Calu3 (cell line): Measurements from ENCODE around the gene FHIT. TPM values are rescaled to one million over a fixed set of nuclear protein-coding genes. Genes with fewer than 3 reads are reported as not detected.

Source experiments
- BruUV-seq: library from RNA; stranded (reverse); fragments of 400-500 nt; replicated peaks from 2 replicates; lab custom pipeline; 2021; lab: Mats Ljungman, UMichigan
- CTCF ChIA-PET: fragments of 300-600 bp; sonication (Branson Sonifier 250); formaldehyde crosslinking; loops from one replicate; lab custom pipeline; 2022; ENCODE audit warnings: antibody characterized with exemption; lab: Charles Lee
- DNase-seq: peaks from one replicate; pipeline ENCODE4 v3.0.0; 2022
- H3K27ac Mint-ChIP-seq: one replicate; pipeline ENCODE4 v1.8.0; 2022; ENCODE audit warnings: mixed read lengths; ENCODE audit not compliant: unreplicated experiment
- H3K27me3 Mint-ChIP-seq: one replicate; pipeline ENCODE4 v1.8.0; 2022; ENCODE audit warnings: mixed read lengths; ENCODE audit not compliant: unreplicated experiment
- H3K36me3 Mint-ChIP-seq: one replicate; pipeline ENCODE4 v1.8.0; 2022; ENCODE audit warnings: mild to moderate bottlenecking, moderate library complexity, mixed read lengths; ENCODE audit not compliant: insufficient read depth, unreplicated experiment
- H3K4me1 Mint-ChIP-seq: one replicate; pipeline ENCODE4 v1.8.0; 2022; ENCODE audit warnings: mild to moderate bottlenecking, low read depth, mixed read lengths; ENCODE audit not compliant: unreplicated experiment
- H3K4me3 Mint-ChIP-seq: one replicate; pipeline ENCODE4 v1.8.0; 2022; ENCODE audit warnings: mild to moderate bottlenecking, low read depth, moderate library complexity, mixed read lengths; ENCODE audit not compliant: unreplicated experiment
- H3K9me3 Mint-ChIP-seq: one replicate; pipeline ENCODE4 v1.8.0; 2022; ENCODE audit warnings: low read depth, mixed read lengths; ENCODE audit not compliant: unreplicated experiment
- CTCF ChIP-seq: fragments of 200-600 bp; IDR thresholded peaks from one replicate; pipeline ENCODE4 v1.8.0; 2022; ENCODE audit warnings: antibody characterized with exemption; ENCODE audit not compliant: unreplicated experiment
- intact Hi-C: fragments of 100-400 bp; cut with micrococcal nuclease; formaldehyde crosslinking; loops from one replicate; pipeline ENCODE4 v1.10.0; 2022; ENCODE audit not compliant: unreplicated experiment
- total RNA-seq: library from RNA; stranded (reverse); gene quantifications from 2 replicates; pipeline ENCODE4 v1.2.3, GENCODE V29; 2022

FHIT gene
- total RNA-seq, 1 experiment from 2014 or later, result 6.2 TPM

- no peaks in the 10 kb centered on the region for H3K27me3 Mint-ChIP-seq
- no peaks in the 10 kb centered on the region for H3K36me3 Mint-ChIP-seq
- intact Hi-C loops, result no loop called here
- no peak overlapping the region for H3K27ac Mint-ChIP-seq
- no TSS peak for BruUV-seq
- CTCF ChIA-PET, result no interaction called here
- H3K4me3 Mint-ChIP-seq, result no peak overlapping the region
- DNase-seq, result no peak
- H3K4me1 Mint-ChIP-seq, result no peaks in the 10 kb centered on the region
- H3K9me3 Mint-ChIP-seq, result no peaks in the 10 kb centered on the region
- no peak for TF ChIP-seq CTCF
Observed at GRCh38 chr3:61158667-61159066, 92.6 kb downstream of the FHIT start.

- Mint-ChIP-seq H3K27me3 (no peaks in the 10 kb centered on the region), H3K27ac (no peak overlapping the region), H3K36me3 (no peaks in the 10 kb centered on the region), H3K4me1 (no peaks in the 10 kb centered on the region), H3K4me3 (no peak overlapping the region), H3K9me3 (no peaks in the 10 kb centered on the region)
- TF ChIP-seq CTCF, result no peak
- intact Hi-C loops, result no loop called here
- no peak for DNase-seq
- BruUV-seq, result no TSS peak
- CTCF ChIA-PET, result no interaction called here
Observed at GRCh38 chr3:61158216-61158615, 93.0 kb downstream of the FHIT start.

- TF ChIP-seq CTCF, result no peak
- DNase-seq, result no peak
- Mint-ChIP-seq H3K9me3 (no peaks in the 10 kb centered on the region), H3K27ac (no peak overlapping the region), H3K4me3 (no peak overlapping the region), H3K27me3 (no peaks in the 10 kb centered on the region), H3K4me1 (no peaks in the 10 kb centered on the region), H3K36me3 (no peaks in the 10 kb centered on the region)
- CTCF ChIA-PET, result no interaction called here
- BruUV-seq, result no TSS peak
- intact Hi-C loops, result no loop called here
Observed at GRCh38 chr3:61157414-61157813, 93.8 kb downstream of the FHIT start.

GRCh38 chr3:61155701-61156292 lies 95.5 kb downstream of the FHIT start:
- no peak for DNase-seq
- Mint-ChIP-seq H3K27me3 (no peaks in the 10 kb centered on the region), H3K4me1 (no peaks in the 10 kb centered on the region), H3K27ac (no peak overlapping the region), H3K4me3 (no peak overlapping the region), H3K36me3 (no peaks in the 10 kb centered on the region), H3K9me3 (no peaks in the 10 kb centered on the region)
- no TSS peak for BruUV-seq
- CTCF ChIA-PET, result no interaction called here
- intact Hi-C loops, result no loop called here
- no peak for TF ChIP-seq CTCF
